PC-9 (cell line): ENCODE results near the gene FCSK. TPM values are rescaled to one million over a fixed set of nuclear protein-coding genes. Genes with fewer than 3 reads are reported as not detected.

Experiments
- BruUV-seq: library from RNA; stranded (reverse); fragments of 400-500 nt; replicated peaks from 2 replicates; lab custom pipeline; 2021; lab: Mats Ljungman, UMichigan
- CTCF ChIA-PET: fragments of 300-600 bp; sonication (Branson Sonifier 250); formaldehyde crosslinking; loops from one replicate; lab custom pipeline; 2022; ENCODE audit warnings: antibody characterized with exemption; lab: Charles Lee
- POLR2A ChIA-PET: fragments of 300-600 bp; sonication (Branson Sonifier 250); formaldehyde crosslinking; loops from one replicate; lab custom pipeline; 2022; ENCODE audit warnings: antibody characterized with exemption; ENCODE audit not compliant: unreplicated experiment; lab: Charles Lee
- DNase-seq, 2 experiments: peaks; one replicate each; pipeline versions ENCODE4 v3.0.0 to v3.0.0-alpha.2; 2015 to 2022; ENCODE audit warnings: mixed read lengths in 1 of 2
- H2AFZ ChIP-seq: fragments of 200-600 bp; sonication (generic); 2 replicates; pipeline ENCODE4 v1.8.1; 2017; ENCODE audit warnings: antibody characterized with exemption
- H3F3A ChIP-seq: fragments of 200-600 bp; sonication (generic); 2 replicates; pipeline ENCODE4 v1.8.1; 2017; ENCODE audit warnings: antibody characterized with exemption, mild to moderate bottlenecking, low read depth; ENCODE audit not compliant: insufficient read depth
- H3K27ac ChIP-seq: fragments of 200-600 bp; sonication (generic); 2 replicates; pipeline ENCODE4 v1.6.1; 2016; ENCODE audit warnings: mixed run types
- H3K27me3 ChIP-seq: fragments of 200-600 bp; sonication (generic); 2 replicates; pipeline ENCODE4 v1.6.1; 2016; ENCODE audit warnings: low read depth, mixed run types; ENCODE audit not compliant: insufficient read depth
- H3K36me3 ChIP-seq: fragments of 200-600 bp; sonication (generic); 2 replicates; pipeline ENCODE4 v1.6.1; 2016; ENCODE audit warnings: low read depth, mixed run types
- H3K4me1 ChIP-seq: fragments of 200-600 bp; sonication (generic); replicated peaks from 2 replicates; pipeline ENCODE4 v1.6.1; 2016; ENCODE audit warnings: mixed run types; ENCODE audit not compliant: insufficient read depth
- H3K4me2 ChIP-seq: fragments of 200-600 bp; sonication (generic); 2 replicates; pipeline ENCODE4 v1.6.1; 2017; ENCODE audit warnings: mixed run types
- H3K4me3 ChIP-seq: fragments of 200-600 bp; sonication (generic); 2 replicates; pipeline ENCODE4 v1.6.1; 2016; ENCODE audit warnings: mixed run types
- H3K79me2 ChIP-seq: fragments of 200-600 bp; sonication (generic); 2 replicates; pipeline ENCODE4 v1.6.1; 2017; ENCODE audit warnings: low read depth, mixed run types
- H3K9me2 ChIP-seq: fragments of 200-600 bp; sonication (generic); 2 replicates; pipeline ENCODE4 v1.8.1; 2017; ENCODE audit warnings: mild to moderate bottlenecking; ENCODE audit not compliant: insufficient read depth
- H3K9me3 ChIP-seq: fragments of 200-600 bp; sonication (generic); 2 replicates; pipeline ENCODE4 v1.8.1; 2016; ENCODE audit warnings: low read depth; ENCODE audit not compliant: insufficient read depth
- H4K20me1 ChIP-seq: fragments of 200-600 bp; sonication (generic); 2 replicates; pipeline ENCODE4 v1.8.1; 2017; ENCODE audit not compliant: insufficient read depth
- EZH2 ChIP-seq: fragments of 200-600 bp; sonication (generic); IDR thresholded peaks from 2 replicates; pipeline ENCODE4 v1.8.0; 2017; ENCODE audit warnings: antibody characterized with exemption, low read depth
- intact Hi-C: fragments of 100-400 bp; cut with micrococcal nuclease; formaldehyde crosslinking; loops from one replicate; pipeline ENCODE4 v1.10.0; 2022; ENCODE audit not compliant: unreplicated experiment
- total RNA-seq: library from RNA; stranded (reverse); gene quantifications from 2 replicates; pipeline ENCODE4 v1.2.3, GENCODE V29; 2021
- TF ChIP-seq, protein P1 (sequence below): fragments of 200-600 bp; sonication (generic); conservative IDR thresholded peaks from 2 replicates; pipeline ENCODE4 v1.6.1; 2017; ENCODE audit warnings: mixed run types, antibody characterized with exemption, mild to moderate bottlenecking, moderate library complexity

The FCSK gene
- total RNA-seq, 1 experiment from 2014 or later = 17.0 TPM

DNA sequence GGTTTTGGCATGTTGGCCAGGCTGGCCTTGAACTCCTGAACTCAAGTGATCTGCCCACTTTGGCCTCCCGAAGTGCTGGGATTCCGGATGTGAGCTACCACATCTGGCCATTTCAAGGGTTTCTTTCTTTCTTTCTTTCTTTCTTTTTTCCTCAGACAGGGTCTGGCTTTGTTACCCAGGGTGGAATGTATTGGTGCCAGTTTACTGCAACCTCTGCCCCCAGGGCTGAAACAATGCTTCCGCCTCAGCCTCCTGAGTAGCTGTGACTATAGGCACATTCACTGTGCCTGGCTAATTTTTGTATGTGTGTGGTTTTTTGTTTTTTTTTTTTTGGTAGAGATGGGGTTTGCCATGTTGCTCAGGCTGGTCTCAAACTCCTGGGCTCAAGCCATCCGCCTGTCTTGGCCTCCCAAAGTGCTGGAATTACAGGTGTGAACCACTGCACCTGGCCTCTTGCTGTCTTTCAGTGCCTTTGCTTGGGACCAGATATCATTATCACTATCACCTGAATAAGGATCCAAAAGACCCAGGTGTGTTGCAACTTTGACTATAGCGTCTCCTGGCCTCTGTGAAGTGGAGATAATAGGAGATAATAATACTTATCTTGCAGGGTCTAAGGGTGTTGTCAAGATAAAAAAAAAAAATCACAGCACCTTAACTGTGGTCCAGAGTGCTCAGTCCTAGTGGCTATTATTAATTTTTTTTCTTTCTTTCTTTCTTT lies 3.2 kb downstream of the FCSK start:
- Histone ChIP-seq H3K4me2 (no peak overlapping the region), H3K79me2 (0 out of 2 replicates have a peak, but pooled peaks cover 8% of the 10 kb centered on the region), H3K27me3 (no peaks in the 10 kb centered on the region), H2AFZ (no peak overlapping the region), H3K27ac (no peak overlapping the region), H3K9me3 (no peaks in the 10 kb centered on the region), H3K36me3 (no peaks in the 10 kb centered on the region), H4K20me1 (no peaks in the 10 kb centered on the region), H3K4me1 (peaks cover 14% of the 10 kb centered on the region), H3K4me3 (no peak overlapping the region), H3F3A (peaks cover 5% of the 10 kb centered on the region; the same call in 1 of the 2 replicates), H3K9me2 (no peaks in the 10 kb centered on the region)
- CTCF ChIA-PET = no interaction called here
- BruUV-seq = no TSS peak
- intact Hi-C loops = no loop called here
- no peak for DNase-seq
- POLR2A ChIA-PET = no interaction called here
- no peak for TF ChIP-seq EZH2
- TF ChIP-seq, protein P1, sequence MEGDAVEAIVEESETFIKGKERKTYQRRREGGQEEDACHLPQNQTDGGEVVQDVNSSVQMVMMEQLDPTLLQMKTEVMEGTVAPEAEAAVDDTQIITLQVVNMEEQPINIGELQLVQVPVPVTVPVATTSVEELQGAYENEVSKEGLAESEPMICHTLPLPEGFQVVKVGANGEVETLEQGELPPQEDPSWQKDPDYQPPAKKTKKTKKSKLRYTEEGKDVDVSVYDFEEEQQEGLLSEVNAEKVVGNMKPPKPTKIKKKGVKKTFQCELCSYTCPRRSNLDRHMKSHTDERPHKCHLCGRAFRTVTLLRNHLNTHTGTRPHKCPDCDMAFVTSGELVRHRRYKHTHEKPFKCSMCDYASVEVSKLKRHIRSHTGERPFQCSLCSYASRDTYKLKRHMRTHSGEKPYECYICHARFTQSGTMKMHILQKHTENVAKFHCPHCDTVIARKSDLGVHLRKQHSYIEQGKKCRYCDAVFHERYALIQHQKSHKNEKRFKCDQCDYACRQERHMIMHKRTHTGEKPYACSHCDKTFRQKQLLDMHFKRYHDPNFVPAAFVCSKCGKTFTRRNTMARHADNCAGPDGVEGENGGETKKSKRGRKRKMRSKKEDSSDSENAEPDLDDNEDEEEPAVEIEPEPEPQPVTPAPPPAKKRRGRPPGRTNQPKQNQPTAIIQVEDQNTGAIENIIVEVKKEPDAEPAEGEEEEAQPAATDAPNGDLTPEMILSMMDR = no peak

DNA sequence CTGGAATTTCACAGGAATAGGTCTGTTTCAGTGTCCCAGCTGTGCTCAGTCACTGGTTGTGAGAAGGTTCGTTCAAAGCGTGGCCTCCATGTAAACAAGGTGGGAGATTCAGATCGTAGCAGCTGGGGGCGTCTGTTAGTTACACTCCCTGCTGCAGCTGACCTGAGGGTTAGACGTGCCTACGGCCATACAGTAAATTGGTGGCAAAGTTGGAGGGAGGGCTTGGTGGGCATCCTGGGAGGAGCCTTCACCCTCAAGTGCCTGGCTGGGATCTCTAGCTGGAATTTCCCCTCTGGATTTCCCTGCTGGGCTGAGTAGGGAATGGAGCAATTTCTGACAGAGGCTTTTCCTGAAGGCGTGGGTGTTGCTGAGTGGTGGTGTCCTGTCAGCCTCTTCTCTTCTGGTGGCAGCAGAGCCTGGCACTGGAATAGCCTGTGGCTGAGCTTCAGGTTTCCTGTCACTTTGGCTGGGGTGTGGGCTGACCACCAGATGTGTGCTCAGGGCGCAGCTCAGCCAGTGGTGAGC lies 6.4 kb downstream of the FCSK start:
- Histone ChIP-seq H3K36me3 (no peaks in the 10 kb centered on the region), H3K4me1 (peaks cover 3% of the 10 kb centered on the region; the same call in 1 of the 2 replicates), H2AFZ (no peak overlapping the region), H3K4me2 (no peak overlapping the region), H3K27me3 (no peaks in the 10 kb centered on the region), H3F3A (no peaks in the 10 kb centered on the region; the same call in 1 of the 2 replicates), H3K4me3 (no peak overlapping the region), H3K9me3 (no peaks in the 10 kb centered on the region), H4K20me1 (no peaks in the 10 kb centered on the region), H3K9me2 (no peaks in the 10 kb centered on the region), H3K79me2 (0 out of 2 replicates have a peak, but pooled peaks cover 6% of the 10 kb centered on the region), H3K27ac (no peak overlapping the region)
- ChIA-PET CTCF (no interaction called here), POLR2A (no interaction called here)
- no TSS peak for BruUV-seq
- TF ChIP-seq, protein P1 = no peak
- TF ChIP-seq EZH2 = no peak
- intact Hi-C loops = no loop called here
- DNase-seq = no peak

DNA sequence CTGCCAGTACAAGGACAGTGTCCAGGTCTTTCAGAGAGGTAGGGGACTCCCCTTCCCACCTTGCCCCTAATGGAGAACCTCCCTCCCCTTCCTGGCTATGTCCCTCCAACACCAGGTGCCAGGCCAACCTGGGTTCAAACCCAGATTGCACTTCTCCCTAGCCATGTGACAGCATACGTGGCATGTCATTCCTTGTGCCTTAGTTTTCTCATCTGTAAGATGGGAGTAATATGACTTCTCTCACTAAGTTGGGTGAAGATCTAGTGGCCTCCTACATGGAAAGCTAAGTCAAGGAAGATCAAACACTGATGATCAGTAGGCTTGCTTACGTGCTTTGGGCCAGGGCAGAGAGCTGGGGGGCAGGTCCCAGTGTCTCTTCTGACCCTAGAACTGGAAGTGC lies 8.8 kb downstream of the FCSK start:
- Histone ChIP-seq H3K4me2 (no peak overlapping the region), H3K27ac (no peak overlapping the region), H3K27me3 (no peaks in the 10 kb centered on the region), H3K9me2 (no peaks in the 10 kb centered on the region), H3K4me3 (no peak overlapping the region), H4K20me1 (no peaks in the 10 kb centered on the region), H3F3A (no peaks in the 10 kb centered on the region), H2AFZ (no peak overlapping the region), H3K36me3 (no peaks in the 10 kb centered on the region), H3K4me1 (no peaks in the 10 kb centered on the region), H3K9me3 (no peaks in the 10 kb centered on the region), H3K79me2 (no peaks in the 10 kb centered on the region)
- no peak for DNase-seq
- ChIA-PET CTCF (no interaction called here), POLR2A (no interaction called here)
- no TSS peak for BruUV-seq
- TF ChIP-seq, protein P1 = no peak
- no peak for TF ChIP-seq EZH2
- intact Hi-C loops = no loop called here
